HG03460 (cell line): ENCODE results near the gene EHD2.
"Not testable (repeated sequence)": the region's sequence is repeated elsewhere in the genome, so short reads cannot be mapped to it uniquely, and the experiment has no call there.

ENCODE experiments used
- ATAC-seq: cut with Tn5 transposase; IDR thresholded peaks from one replicate; pipeline ENCODE4 v1.9.1; 2021; ENCODE audit not compliant: unreplicated experiment

Gene EHD2

GRCh38 chr19:47765523-47766358, 52.5 kb downstream of the EHD2 start:
- ATAC-seq: no peak

GRCh38 chr19:47766359-47766620, 53.1 kb downstream of the EHD2 start:
- no peak for ATAC-seq

GRCh38 chr19:47766670-47767069, 53.4 kb downstream of the EHD2 start:
- no peak for ATAC-seq

- no peak for ATAC-seq
Observed at GRCh38 chr19:47767349-47767748, 54.1 kb downstream of the EHD2 start.

- ATAC-seq: no peak
Observed at GRCh38 chr19:47768604-47769003, 55.4 kb downstream of the EHD2 start.

- ATAC-seq: no peak
Observed at GRCh38 chr19:47769534-47769933, 56.3 kb downstream of the EHD2 start.

- not testable (repeated sequence) for ATAC-seq
Observed at GRCh38 chr19:47771291-47771690, 58.1 kb downstream of the EHD2 start.

- ATAC-seq: no peak
Observed at GRCh38 chr19:47776568-47776967, 63.3 kb downstream of the EHD2 start.

GRCh38 chr19:47777245-47778048, 64.2 kb downstream of the EHD2 start:
- ATAC-seq: not testable (repeated sequence)

- ATAC-seq: peak; percentile 65
Observed at GRCh38 chr19:47778049-47778953, 65.1 kb downstream of the EHD2 start, which contains the start of gene SELENOW. Gene SELENOW (plus strand): TSS chr19:47778703. CDS start chr19:47778786, 83 bp downstream.

- ATAC-seq: no peak
Observed at GRCh38 chr19:47778954-47779351, 65.7 kb downstream of the EHD2 start.

- ATAC-seq: no peak
Observed at GRCh38 chr19:47779524-47780214, 66.4 kb downstream of the EHD2 start.

GRCh38 chr19:47780215-47780551, 67.0 kb downstream of the EHD2 start:
- no peak for ATAC-seq

- no peak for ATAC-seq
Observed at GRCh38 chr19:47781590-47782262, 68.5 kb downstream of the EHD2 start.

GRCh38 chr19:47786566-47786965, 73.3 kb downstream of the EHD2 start:
- ATAC-seq: no peak

- ATAC-seq: not testable (repeated sequence)
Observed at GRCh38 chr19:47787307-47787706, 74.1 kb downstream of the EHD2 start.

- not testable (repeated sequence) for ATAC-seq
Observed at GRCh38 chr19:47789811-47790210, 76.6 kb downstream of the EHD2 start.

- no peak for ATAC-seq
Observed at GRCh38 chr19:47790398-47790814, 77.2 kb downstream of the EHD2 start.

- no peak for ATAC-seq
Observed at GRCh38 chr19:47792616-47793015, 79.4 kb downstream of the EHD2 start.
